Left hindlimb (tissue), 1 donor: ENCODE measurements around the gene KRT81.
"Not testable (repeated sequence)": the region's sequence is repeated elsewhere in the genome, so short reads cannot be mapped to it uniquely, and the experiment has no call there.

Source experiments
- DNase-seq: peaks from one replicate; pipeline ENCODE4 v3.0.0-alpha.2; 2018

Gene KRT81

GRCh38 chr12:52251367-52252051 lies 39.8 kb downstream of the KRT81 start:
- no peak for DNase-seq

- no peak for DNase-seq
These were observed 41.0 kb downstream of the KRT81 start for GRCh38 chr12:52250048-52250990.

GRCh38 chr12:52249511-52250047 lies 41.8 kb downstream of the KRT81 start:
- no peak for DNase-seq

- DNase-seq = peak; percentile 57
These were observed 42.5 kb downstream of the KRT81 start for GRCh38 chr12:52248541-52249461.

- no peak for DNase-seq
These were observed 43.5 kb downstream of the KRT81 start for GRCh38 chr12:52247622-52248540.

- DNase-seq = no peak
These were observed 44.4 kb downstream of the KRT81 start for GRCh38 chr12:52246720-52247621.

- DNase-seq = no peak
These were observed 45.3 kb downstream of the KRT81 start for GRCh38 chr12:52245962-52246569.

GRCh38 chr12:52245259-52245961 lies 45.9 kb downstream of the KRT81 start:
- DNase-seq = no peak

GRCh38 chr12:52244615-52244994 lies 46.7 kb downstream of the KRT81 start:
- DNase-seq = no peak

GRCh38 chr12:52243856-52244614 lies 47.3 kb downstream of the KRT81 start:
- peak; percentile 41 for DNase-seq

- no peak for DNase-seq
These were observed 48.0 kb downstream of the KRT81 start for GRCh38 chr12:52243259-52243855.

- no peak for DNase-seq
These were observed 48.7 kb downstream of the KRT81 start for GRCh38 chr12:52242442-52243258.

GRCh38 chr12:52241205-52241842 lies 50.0 kb downstream of the KRT81 start:
- no peak for DNase-seq

GRCh38 chr12:52240247-52240646 lies 51.1 kb downstream of the KRT81 start:
- not testable (repeated sequence) for DNase-seq

GRCh38 chr12:52239767-52240166 lies 51.6 kb downstream of the KRT81 start:
- no peak for DNase-seq

GRCh38 chr12:52238916-52239646 lies 52.3 kb downstream of the KRT81 start:
- DNase-seq = no peak
